K562 (cell line): ENCODE data around the gene RIOK3. TPM values are rescaled to one million over a fixed set of nuclear protein-coding genes. Genes with fewer than 3 reads are reported as not detected.

Experiments
- polyA plus RNA-seq, 8 experiments: library from polyadenylated mRNA; depleted of rRNA in 4 of 8; stranded (reverse) in 5 of 8; unstranded in 3 of 8; fragments of >200 nt; fragmentation: Nextera tagmentation in 2 of 8; fragmentation: Illumina TruSeq in 1 of 8; extraction: Ambion mirVana in 2 of 8; extraction: Trizol in 1 of 8; gene quantifications; 2 replicates each; pipeline versions ENCODE4 v1.2.1 to v1.2.3, GENCODE V29; 2011 to 2014; ENCODE audit warnings: inconsistent platforms in 1 of 8, missing spikeins in 1 of 8
- small RNA-seq: library from RNA; depleted of rRNA; stranded (forward); fragments of <200 nt; gene quantifications from one replicate; pipeline ENCODE3, GENCODE V24; 2014
- total RNA-seq, 7 experiments: library from RNA; depleted of rRNA in 6 of 7; stranded (reverse); fragments of >200 nt in 6 of 7; fragmentation: Illumina TruSeq in 2 of 7; extraction: Trizol in 2 of 7; gene quantifications; 2 replicates each; pipeline versions ENCODE4 v1.2.1 to v1.2.3, GENCODE V29; 2011 to 2021; ENCODE audit warnings: low replicate concordance in 1 of 7

RIOK3 gene
- total and polyA plus RNA-seq, 9 of the 15 experiments (the other 6 are each of a cell fraction or from before 2014, with no cell fraction given) = 21.4 to 89.5 (median 62.9) TPM

Small RNA genes lying within 50 kb of the gene (small RNA-seq; reads per million reads assigned to genes)
- gene AC026634.1 = not detected
- not detected for gene RF00019

Other genes with a start within 250 kb of the RIOK3 start
- gene RMC1, start 50.2 kb downstream of the RIOK3 start, total RNA-seq (2014; rRNA removed) = 25.3 and 35.3 TPM in 2 replicates
- gene RMC1, start 50.2 kb downstream of the RIOK3 start, total RNA-seq (2014; rRNA removed; fragmentation: Illumina TruSeq; extraction: Trizol) = 38.6 and 41.6 TPM in 2 replicates
- 35.5 and 39.9 TPM in 2 replicates for gene RMC1, start 50.2 kb downstream of the RIOK3 start, total RNA-seq (2015; rRNA removed; fragmentation: Illumina TruSeq; extraction: Trizol)
- 37.1 and 42.1 TPM in 2 replicates for gene RMC1, start 50.2 kb downstream of the RIOK3 start, total RNA-seq (2021)
- gene RMC1, start 50.2 kb downstream of the RIOK3 start, polyA plus RNA-seq (2011; rRNA removed) = 20.3 and 40.1 TPM in 2 replicates
- gene RMC1, start 50.2 kb downstream of the RIOK3 start, polyA plus RNA-seq (2014; fragmentation: Illumina TruSeq; extraction: Trizol) = 39.0 and 42.4 TPM in 2 replicates
- gene RMC1, start 50.2 kb downstream of the RIOK3 start, polyA plus RNA-seq (2014; fragmentation: Nextera tagmentation; extraction: Ambion mirVana) = 10 to 100 TPM in 1 of 2 experiments, 1 to 10 TPM in 1; 7.5 to 10.5 TPM
- gene RMC1, start 50.2 kb downstream of the RIOK3 start, polyA plus RNA-seq (2014; rRNA removed) = 31.9 and 32.0 TPM in 2 replicates
- gene NPC1, start 133.2 kb downstream of the RIOK3 start, total RNA-seq (2014; rRNA removed) = 27.6 and 37.1 TPM in 2 replicates
- 29.3 and 29.5 TPM in 2 replicates for gene NPC1, start 133.2 kb downstream of the RIOK3 start, total RNA-seq (2014; rRNA removed; fragmentation: Illumina TruSeq; extraction: Trizol)
- gene NPC1, start 133.2 kb downstream of the RIOK3 start, total RNA-seq (2015; rRNA removed; fragmentation: Illumina TruSeq; extraction: Trizol) = 23.9 TPM in 2 replicates
- gene NPC1, start 133.2 kb downstream of the RIOK3 start, total RNA-seq (2021) = 42.5 and 45.9 TPM in 2 replicates
- 41.1 and 46.5 TPM in 2 replicates for gene NPC1, start 133.2 kb downstream of the RIOK3 start, polyA plus RNA-seq (2011; rRNA removed)
- 31.6 and 32.0 TPM in 2 replicates for gene NPC1, start 133.2 kb downstream of the RIOK3 start, polyA plus RNA-seq (2014; fragmentation: Illumina TruSeq; extraction: Trizol)
- 10 to 100 TPM; 17.1 to 19.1 TPM for gene NPC1, start 133.2 kb downstream of the RIOK3 start, polyA plus RNA-seq (2014; fragmentation: Nextera tagmentation; extraction: Ambion mirVana)
- gene NPC1, start 133.2 kb downstream of the RIOK3 start, polyA plus RNA-seq (2014; rRNA removed) = 23.4 and 26.6 TPM in 2 replicates
- 0.36 TPM in 1 of 2 replicates, not detected in the other for gene ANKRD29, start 209.6 kb downstream of the RIOK3 start, total RNA-seq (2014; rRNA removed)
- gene ANKRD29, start 209.6 kb downstream of the RIOK3 start, total RNA-seq (2014; rRNA removed; fragmentation: Illumina TruSeq; extraction: Trizol) = not detected in 2 replicates
- gene ANKRD29, start 209.6 kb downstream of the RIOK3 start, total RNA-seq (2015; rRNA removed; fragmentation: Illumina TruSeq; extraction: Trizol) = not detected in 2 replicates
- gene ANKRD29, start 209.6 kb downstream of the RIOK3 start, total RNA-seq (2021) = not detected in 2 replicates
- gene ANKRD29, start 209.6 kb downstream of the RIOK3 start, polyA plus RNA-seq (2011; rRNA removed) = not detected in 2 replicates
- not detected in 2 replicates for gene ANKRD29, start 209.6 kb downstream of the RIOK3 start, polyA plus RNA-seq (2014; fragmentation: Illumina TruSeq; extraction: Trizol)
- gene ANKRD29, start 209.6 kb downstream of the RIOK3 start, polyA plus RNA-seq (2014; fragmentation: Nextera tagmentation; extraction: Ambion mirVana) = not detected
- gene ANKRD29, start 209.6 kb downstream of the RIOK3 start, polyA plus RNA-seq (2014; rRNA removed) = 0.03 TPM in 1 of 2 replicates, not detected in the other
- not detected in 2 replicates for gene LAMA3, start 236.2 kb downstream of the RIOK3 start, total RNA-seq (2014; rRNA removed)
- gene LAMA3, start 236.2 kb downstream of the RIOK3 start, total RNA-seq (2014; rRNA removed; fragmentation: Illumina TruSeq; extraction: Trizol) = not detected in 2 replicates
- gene LAMA3, start 236.2 kb downstream of the RIOK3 start, total RNA-seq (2015; rRNA removed; fragmentation: Illumina TruSeq; extraction: Trizol) = not detected in 2 replicates
- 0.07 and 0.13 TPM in 2 replicates for gene LAMA3, start 236.2 kb downstream of the RIOK3 start, total RNA-seq (2021)
- gene LAMA3, start 236.2 kb downstream of the RIOK3 start, polyA plus RNA-seq (2011; rRNA removed) = not detected in 2 replicates
- not detected in 2 replicates for gene LAMA3, start 236.2 kb downstream of the RIOK3 start, polyA plus RNA-seq (2014; fragmentation: Illumina TruSeq; extraction: Trizol)
- not detected for gene LAMA3, start 236.2 kb downstream of the RIOK3 start, polyA plus RNA-seq (2014; fragmentation: Nextera tagmentation; extraction: Ambion mirVana)
- gene LAMA3, start 236.2 kb downstream of the RIOK3 start, polyA plus RNA-seq (2014; rRNA removed) = not detected in 2 replicates